Right renal pelvis (tissue), 4 donors: Measurements from ENCODE around the gene C19orf53. TPM values are rescaled to one million over a fixed set of nuclear protein-coding genes. Genes with fewer than 3 reads are reported as not detected.

Source experiments
- DNase-seq, 4 donors: peaks; one replicate each; pipeline ENCODE4 v3.0.0-alpha.2; 2013; ENCODE audit warnings: low read depth in 4 of 4, low spot score in 3 of 4, missing footprints in 1 of 4
- polyA plus RNA-seq, 4 donors: library from polyadenylated mRNA; unstranded; fragments of 120-200 nt; gene quantifications; one replicate each; pipeline ENCODE4 v1.2.1, GENCODE V29; 2013; ENCODE audit not compliant: insufficient read length in 4 of 4

C19orf53 gene
- polyA plus RNA-seq, 4 donors, result 115 to 132 (median 124) TPM

- no peak for DNase-seq
These were observed 49.6 kb downstream of the C19orf53 start for GRCh38 chr19:13823901-13824300.

- no peak for DNase-seq
These were observed 50.4 kb downstream of the C19orf53 start for GRCh38 chr19:13824703-13825102.

GRCh38 chr19:13825489-13826441, 51.5 kb downstream of the C19orf53 start:
- DNase-seq, result no peak

GRCh38 chr19:13826652-13827235, 52.5 kb downstream of the C19orf53 start:
- no peak for DNase-seq

- no peak for DNase-seq
These were observed 53.4 kb downstream of the C19orf53 start for GRCh38 chr19:13827656-13828055.

Other genes starting within 250 kb of the C19orf53 start
- 10 to 100 TPM; 18.2 to 32.1 (median 25.8) TPM for gene MRI1, start 9.9 kb upstream of the C19orf53 start, polyA plus RNA-seq
- gene ZSWIM4, start 21.0 kb downstream of the C19orf53 start, polyA plus RNA-seq, result 10 to 100 TPM in 1 of 4 donors, 1 to 10 TPM in 3; 6.8 to 11.6 (median 8.5) TPM
- 1 to 10 TPM; 1.6 to 2.1 (median 1.8) TPM for gene NANOS3, start 102.7 kb downstream of the C19orf53 start, polyA plus RNA-seq
- 1 to 10 TPM; 4.8 to 6.6 (median 5.0) TPM for gene BRME1, start 131.7 kb downstream of the C19orf53 start, polyA plus RNA-seq
- 10 to 100 TPM; 23.9 to 30.4 (median 27.6) TPM for gene CC2D1A, start 131.7 kb downstream of the C19orf53 start, polyA plus RNA-seq
- gene PODNL1, start 164.0 kb downstream of the C19orf53 start, polyA plus RNA-seq, result 1 to 10 TPM in 2 of 4 donors, under 1 TPM in 2; 0.84 to 1.6 (median 1.1) TPM
- gene DCAF15, start 178.1 kb downstream of the C19orf53 start, polyA plus RNA-seq, result 10 to 100 TPM; 33.3 to 41.3 (median 36.2) TPM
- 10 to 100 TPM in 3 of 4 donors, 1 to 10 TPM in 1; 9.5 to 15.8 (median 11.6) TPM for gene RFX1, start 231.9 kb downstream of the C19orf53 start, polyA plus RNA-seq